Measurements from ENCODE around the gene BOLA3.
"Not testable (repeated sequence)": the region's sequence is repeated elsewhere in the genome, so short reads cannot be mapped to it uniquely, and the experiment has no call there.

Gene BOLA3, protein sequence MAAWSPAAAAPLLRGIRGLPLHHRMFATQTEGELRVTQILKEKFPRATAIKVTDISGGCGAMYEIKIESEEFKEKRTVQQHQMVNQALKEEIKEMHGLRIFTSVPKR

DNA sequence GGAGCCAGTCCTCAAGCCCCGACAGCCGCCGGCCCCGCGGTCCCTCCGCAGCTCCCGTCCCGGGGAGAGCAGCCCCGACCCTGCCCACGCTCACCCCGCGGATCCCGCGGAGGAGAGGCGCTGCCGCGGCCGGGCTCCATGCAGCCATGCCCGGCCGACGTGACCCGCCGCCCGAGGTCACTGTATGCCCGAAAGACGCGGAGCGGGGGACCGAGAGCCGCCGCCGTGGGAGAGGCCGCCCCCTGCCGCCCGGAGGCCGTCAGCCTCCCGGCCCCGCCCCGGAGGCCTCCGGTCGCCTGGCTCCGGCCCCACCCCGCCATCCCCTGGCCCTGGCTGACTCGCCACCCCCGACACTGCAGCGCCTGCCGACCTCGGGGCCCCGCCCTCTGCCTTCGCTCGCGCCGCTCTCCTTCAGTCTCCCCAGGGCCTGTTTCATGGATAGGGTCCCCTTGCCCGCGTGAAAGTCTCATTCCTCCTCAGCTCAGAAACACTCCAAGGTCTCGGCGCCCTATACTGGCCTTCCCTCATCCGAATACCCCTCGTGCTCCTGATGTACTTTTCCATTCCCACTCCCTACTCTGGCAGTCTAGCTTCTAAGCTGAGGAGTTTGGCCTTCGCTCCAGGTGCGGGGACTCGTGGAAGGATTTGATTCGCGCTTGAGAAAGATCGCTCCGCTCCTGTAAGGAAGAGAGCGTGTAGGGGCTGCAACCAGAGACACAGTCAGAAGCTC lies at the start of gene BOLA3:
Gene BOLA3, minus strand, starts transcription at position 186 of the 730 bp plus-strand sequence. Its CDS starts 38 bp downstream, at position 148.
- no peak for DNase-seq (ENCODE audit: low read depth)

DNA sequence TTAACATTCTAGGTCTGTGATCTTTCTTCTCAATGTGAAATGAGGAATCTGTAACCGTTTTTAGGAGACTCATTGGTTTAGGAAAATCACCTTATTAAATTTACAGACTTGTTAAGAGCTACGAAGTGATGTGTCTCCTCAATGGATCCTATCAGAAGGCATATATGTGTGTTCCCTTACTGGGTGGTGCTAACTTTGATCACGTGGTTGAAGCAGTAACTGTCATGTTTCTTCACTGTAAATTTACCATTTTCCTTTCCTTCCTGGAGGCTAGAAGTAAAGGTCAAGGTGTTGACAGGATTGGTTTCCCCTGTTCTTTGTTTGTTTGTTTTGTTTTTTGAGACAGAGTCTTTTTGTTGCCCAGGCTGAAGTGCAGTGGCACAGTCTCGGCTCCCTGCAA lies 49.3 kb upstream of the BOLA3 start:
- no peak for DNase-seq (ENCODE audit: low read depth)

DNA sequence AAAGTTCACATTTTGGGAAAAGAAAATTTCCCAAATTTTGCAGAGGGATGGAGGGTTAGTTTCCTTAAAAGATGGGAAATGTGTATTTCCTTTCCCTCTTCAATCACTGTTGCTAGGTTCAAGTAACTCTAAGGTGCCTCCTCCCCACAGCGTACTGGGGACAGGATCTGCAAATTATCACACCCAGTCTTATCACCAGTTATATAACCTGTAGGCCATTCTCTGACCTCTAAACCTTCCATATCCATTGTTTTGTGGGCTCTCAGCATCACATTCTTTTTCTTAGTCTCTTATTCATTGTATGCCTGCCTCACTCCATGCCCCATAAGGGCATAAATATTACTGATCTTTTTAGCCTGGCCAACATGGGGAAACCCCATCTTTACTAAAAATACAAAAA lies 47.1 kb upstream of the BOLA3 start:
- no peak for DNase-seq (ENCODE audit: low read depth)

DNA sequence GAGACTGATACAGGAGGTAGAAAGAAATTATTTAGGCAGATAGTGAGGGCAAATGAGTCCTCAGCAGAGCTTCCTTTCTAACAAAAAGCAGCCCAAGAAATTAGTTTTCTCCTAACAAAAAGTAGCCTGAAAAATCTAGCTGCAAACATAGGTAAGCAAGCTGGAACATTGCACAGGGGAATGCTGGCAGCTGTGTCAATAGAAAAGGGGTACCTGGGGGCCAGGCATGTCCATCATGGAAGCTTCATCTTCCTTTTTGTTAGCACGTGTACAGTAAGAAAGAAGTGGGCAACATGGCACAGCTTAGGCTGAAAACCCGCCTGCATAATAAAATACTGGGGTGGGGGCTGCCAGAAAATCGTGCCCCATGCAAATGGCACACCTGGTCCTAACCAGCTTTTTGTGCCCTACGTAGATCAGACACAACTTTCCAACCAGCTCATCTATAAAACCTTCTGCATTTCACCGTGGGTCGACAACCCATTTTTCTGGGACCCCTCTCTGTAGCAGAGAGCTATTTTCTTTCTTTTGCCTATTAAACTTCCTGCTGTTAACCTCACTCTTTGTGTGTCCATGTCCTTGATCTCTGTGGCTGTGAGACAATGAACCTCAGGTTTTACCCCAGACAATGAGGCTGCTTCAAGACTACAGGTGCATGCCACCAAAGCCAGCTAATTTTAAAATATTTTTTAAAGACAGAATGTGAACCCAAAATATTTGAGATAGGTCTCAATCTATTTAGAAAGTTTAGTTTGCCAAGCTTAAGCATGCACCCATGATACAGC lies 44.1 kb upstream of the BOLA3 start:
- DNase-seq (ENCODE audit: low read depth) = no peak

DNA sequence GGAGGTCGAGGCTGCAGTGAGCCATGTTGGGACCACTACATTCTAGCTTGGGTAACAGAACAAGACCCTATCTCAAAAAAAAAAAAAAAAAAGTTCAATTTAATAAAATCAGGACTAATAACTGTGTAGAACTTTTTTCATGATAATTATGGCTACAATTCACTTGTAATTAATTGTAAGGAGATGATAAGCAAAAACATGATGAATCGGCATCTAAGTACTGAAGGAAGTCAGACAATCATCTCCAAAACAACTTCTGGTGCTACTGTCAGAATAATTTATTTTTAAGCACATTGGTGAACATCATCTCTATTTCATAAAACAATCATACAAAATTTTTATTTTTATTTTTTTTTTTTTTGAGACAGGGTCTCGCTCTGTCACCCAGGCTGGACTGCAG lies 41.0 kb upstream of the BOLA3 start:
- no peak for DNase-seq (ENCODE audit: low read depth)

DNA sequence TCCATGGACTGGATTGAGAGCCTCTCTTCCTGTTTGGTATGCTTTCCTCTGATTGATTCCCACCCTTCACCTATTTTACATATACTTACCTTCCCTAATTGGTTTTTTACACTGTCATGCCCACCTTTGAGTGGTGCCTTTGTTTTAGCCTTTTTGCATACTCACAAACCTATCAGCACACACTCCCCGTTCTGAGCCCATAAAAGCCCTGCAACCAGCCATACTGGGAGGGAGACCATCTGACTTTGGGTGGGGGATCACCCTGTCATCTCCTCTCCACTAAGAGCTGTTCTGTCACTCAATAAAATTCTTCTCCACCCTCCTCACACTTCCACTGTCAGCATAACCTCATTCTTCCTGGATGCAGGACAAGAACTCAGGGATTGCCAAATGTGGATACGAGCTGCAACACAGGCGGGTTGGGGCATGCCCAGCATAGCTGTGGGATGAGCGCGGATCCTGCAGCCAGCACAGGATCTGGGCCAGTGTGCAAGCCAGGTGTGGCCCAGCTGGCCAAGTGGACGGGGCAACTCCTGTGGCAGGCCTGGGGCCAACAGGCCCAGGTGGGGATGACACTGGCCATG lies 40.4 kb upstream of the BOLA3 start:
- no peak for DNase-seq (ENCODE audit: low read depth)

DNA sequence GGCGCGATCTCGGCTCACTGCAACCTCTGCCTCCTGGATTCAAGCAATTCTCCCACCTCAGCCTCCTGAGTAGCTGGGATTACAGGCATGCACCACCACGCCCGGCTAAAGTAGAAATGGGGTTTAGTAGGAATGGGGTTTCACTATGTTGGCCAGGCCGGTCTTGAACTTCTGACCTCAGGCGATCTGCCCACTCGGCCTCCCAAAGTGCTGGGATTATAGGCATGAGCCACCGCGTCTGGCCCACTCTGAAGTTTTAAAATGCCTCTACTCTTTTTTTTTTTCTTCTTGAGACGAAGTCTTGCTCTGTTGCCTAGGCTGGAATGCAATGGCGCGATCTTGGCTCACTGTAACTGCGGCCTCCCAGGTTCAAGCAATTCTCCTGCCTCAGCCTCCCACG lies 39.0 kb upstream of the BOLA3 start:
- DNase-seq (ENCODE audit: low read depth) = not testable (repeated sequence)

DNA sequence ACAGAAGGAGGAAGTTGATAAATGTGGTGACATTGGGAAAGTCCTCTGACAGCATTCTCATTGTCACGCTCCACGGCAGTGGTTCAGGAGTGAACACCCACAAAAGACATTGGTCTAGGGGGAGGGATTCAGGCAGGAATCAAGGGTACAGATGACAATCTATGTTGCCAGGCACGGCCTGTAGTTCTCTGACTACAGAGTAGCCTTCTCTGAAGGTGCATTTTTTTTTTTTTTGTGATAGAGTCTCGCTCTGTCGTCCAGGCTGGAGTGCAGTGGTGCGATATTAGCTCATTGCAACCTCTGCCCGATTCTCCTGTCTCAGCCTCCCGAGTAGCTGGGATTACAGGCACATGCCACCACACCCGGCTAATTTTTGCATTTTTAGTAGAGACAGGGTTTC lies 38.3 kb upstream of the BOLA3 start:
- no peak for DNase-seq (ENCODE audit: low read depth)

DNA sequence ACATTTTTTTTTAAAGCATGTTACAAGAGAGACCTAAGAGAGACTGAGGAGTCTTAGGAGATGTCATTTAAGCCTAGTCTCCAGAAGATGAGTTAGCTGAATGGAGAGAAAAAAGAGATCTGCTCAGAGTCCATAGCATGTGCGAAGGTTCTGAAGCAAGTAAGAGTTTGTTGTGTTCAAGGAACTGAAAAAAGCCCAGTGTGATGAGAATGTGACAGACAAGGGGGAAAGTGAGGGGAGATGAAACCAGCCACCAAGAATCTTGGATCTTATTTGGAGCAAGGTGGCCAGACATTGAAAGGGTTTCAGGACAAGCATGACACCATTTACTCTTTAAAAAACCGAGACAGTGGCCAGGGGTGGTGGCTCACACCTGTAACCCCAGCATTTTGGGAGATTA lies 36.2 kb upstream of the BOLA3 start:
- no peak for DNase-seq (ENCODE audit: low read depth)

DNA sequence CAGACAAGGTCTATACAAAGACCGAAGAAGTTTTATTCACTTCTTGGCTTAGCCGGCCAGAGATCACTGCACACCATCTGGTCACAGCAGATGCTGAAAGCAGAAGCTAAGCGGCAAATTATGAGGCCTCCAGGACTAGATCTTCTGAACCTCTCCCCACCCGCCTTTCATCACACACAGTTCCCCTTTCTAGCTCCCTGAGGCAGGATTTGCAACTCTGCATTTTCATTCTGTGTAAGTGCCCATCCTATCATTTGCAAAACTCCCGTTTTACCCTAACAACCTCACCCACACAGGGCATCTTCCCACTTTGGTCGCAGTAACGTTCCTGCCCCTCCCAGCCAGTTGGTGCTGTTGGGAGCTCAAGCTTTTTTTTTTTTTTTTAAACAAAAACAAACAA lies 34.0 kb upstream of the BOLA3 start:
- no peak for DNase-seq (ENCODE audit: low read depth)

DNA sequence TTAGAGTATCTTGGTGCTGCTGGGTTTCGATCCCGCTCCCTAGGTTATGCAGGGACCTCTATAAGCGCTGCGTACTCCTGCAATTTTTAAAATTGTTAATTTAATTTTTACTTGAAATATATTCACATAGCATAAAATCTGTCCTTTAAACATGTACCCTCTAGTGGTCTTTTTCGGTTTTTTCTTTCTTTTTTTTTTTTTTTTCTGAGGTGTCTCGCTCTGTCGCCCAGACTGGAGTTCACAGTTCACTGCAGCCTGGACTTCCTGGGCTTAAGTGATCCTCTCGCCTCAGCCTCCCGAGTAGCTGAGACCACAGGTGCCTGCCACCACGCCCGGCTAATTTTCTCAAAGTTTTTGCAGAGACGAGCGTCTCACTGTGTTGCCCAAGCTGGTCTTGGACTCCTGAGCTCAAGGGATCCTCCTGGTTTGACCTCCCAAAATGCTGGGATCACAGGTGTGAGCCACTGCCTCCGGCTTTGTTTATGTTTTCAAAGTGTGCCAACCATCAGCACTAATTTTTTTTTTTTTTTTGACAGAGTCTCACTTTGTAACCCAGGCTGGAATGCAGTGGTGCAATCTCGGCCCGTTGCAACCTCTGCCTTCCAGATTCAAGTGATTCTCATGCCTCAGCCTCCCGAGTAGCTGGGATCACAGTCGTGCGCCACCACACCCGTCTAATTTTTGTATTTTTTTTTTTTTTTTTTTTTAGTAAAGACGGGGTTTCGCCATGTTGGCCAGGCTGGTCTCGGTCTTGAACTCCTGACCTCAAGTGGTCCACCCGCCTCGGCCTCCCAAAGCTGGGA lies 31.6 kb upstream of the BOLA3 start:
- no peak for DNase-seq (ENCODE audit: low read depth)

DNA sequence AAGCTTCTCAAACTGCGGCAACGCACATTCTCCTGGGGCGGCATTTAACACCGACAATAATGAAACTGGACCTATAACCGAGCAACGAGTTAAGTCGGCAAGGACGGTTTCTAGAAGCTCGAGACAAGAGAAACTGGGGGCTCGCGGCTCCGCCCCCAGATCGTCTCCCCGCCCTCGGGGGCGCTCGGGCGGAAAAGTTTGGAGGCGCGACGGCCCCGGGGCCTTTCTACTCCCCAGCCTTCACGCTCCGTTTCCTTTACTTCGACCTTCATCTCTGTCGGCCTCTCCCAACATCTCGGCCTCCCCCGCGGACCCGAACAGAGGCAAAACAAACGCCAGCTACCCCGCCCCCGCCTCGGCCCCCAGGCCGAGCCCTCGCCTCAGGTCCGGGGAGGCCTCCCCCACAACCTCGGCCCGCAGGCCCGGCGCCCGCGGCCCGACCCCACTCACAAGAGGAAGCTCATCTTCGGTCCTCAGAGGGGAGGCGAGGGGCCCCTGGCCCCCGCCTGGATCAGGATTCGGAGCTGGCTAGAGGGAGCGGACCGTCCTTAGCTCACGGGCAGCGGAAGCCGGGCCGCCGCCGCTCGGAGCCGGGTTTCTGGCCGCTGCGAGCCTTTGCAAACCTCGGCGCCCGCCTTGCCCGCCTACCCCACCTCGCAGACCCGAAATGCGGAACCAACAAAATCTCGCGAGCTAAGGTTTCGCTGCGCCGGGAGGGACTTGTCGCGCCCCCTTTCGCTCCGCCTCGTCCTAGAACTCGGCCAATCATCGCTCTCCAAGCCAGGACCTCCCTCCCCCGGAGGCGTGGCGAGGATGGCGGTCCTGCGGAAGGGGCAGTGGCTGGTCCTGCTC lies 30.7 kb upstream of the BOLA3 start, which contains the start of gene MOB1A:
Gene MOB1A, minus strand, starts transcription at position 669 of the 852 bp plus-strand sequence. Its CDS starts 205 bp downstream, at position 464.
- DNase-seq (ENCODE audit: low read depth) = peak; percentile 92

DNA sequence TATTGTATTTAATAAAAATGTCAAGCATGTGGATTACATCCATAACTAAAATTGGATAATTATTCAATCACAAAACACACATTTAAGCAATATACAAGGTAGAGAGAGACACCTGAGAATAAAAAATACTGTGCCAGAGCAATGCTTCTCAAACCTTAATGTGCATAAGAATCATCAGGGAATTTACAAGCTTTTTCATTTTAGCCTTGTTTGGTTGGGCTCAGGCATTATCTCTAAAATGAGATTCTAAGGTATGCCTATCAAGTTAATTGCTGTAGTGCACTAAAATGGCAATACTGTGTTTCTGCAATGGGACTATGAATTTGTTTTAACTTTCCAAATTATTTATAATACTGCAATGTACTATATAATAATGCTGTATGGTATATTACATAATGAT lies 30.0 kb upstream of the BOLA3 start:
- DNase-seq (ENCODE audit: low read depth) = no peak

DNA sequence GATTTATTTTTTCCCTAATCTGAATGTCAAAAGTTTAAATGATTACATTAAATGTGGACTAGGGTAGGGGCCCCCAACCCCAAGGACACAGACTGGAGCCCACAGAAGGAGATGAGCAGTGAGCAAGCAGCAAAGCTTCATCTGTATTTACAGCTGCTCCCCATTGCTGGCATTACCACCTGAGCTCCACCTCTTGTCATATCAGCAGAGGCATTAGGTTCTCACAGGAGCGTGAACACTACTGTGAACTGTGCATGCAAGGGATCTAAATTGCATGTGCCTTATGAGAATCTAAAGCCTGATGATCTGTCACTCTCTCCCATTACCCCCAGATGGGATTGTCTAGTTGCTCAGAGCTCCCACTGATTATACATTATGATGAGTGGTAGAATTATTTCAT lies 27.2 kb upstream of the BOLA3 start:
- DNase-seq (ENCODE audit: low read depth) = no peak

DNA sequence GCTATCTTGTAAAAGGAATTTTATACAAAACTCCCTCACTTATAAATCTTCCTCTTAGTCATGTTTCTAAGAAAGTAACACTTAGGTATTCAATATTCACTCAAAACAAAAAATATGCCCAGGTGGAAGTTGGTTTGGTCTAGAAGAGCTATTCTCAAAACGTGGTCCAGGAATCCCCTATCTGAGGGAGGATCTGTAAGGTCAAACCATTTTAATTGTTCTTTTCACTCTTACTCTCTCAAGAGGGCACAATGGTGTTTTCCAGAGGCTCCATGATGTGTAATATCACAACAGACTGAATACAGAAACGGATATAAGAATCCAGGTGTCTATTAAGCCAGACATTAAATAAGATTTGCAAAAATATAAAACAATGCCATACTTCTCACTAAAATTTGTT lies 21.0 kb upstream of the BOLA3 start:
- DNase-seq (ENCODE audit: low read depth) = no peak

DNA sequence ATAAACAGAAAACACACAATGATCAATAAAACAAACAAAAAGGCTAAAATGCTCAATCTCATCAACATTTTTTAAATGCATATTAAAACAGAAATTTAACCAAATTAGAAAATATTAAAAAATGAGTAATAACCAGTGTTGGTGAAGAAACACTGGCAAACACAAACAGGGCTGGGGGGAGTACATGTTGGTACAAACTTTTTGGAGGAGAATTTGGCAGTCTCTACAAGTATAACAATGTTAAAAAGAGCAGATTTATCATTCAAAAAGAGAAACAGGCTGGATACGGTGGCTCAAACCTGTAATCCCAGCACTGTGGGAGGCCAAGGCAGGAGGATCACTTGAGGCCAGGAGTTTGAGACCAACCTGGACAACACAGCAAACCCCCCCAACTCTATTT lies 17.0 kb upstream of the BOLA3 start:
- DNase-seq (ENCODE audit: low read depth) = no peak

DNA sequence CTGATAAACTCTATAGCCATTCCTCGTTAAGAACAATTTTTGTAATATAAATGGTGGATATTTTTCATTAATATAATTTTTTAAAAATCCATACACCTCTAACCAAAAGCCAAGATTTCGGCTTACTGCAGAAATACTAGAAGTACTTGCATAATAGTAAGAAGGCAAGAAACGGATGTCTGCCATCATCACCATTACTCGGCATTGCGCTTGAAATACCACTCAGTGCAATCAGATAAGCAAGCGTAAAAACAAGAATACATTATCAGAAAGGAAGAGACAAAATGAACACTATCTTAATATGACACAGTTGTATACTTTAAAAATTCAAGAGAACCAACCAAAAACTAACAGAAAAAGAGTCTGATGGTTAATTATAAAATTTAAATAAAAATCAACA lies 15.2 kb upstream of the BOLA3 start:
- no peak for DNase-seq (ENCODE audit: low read depth)

DNA sequence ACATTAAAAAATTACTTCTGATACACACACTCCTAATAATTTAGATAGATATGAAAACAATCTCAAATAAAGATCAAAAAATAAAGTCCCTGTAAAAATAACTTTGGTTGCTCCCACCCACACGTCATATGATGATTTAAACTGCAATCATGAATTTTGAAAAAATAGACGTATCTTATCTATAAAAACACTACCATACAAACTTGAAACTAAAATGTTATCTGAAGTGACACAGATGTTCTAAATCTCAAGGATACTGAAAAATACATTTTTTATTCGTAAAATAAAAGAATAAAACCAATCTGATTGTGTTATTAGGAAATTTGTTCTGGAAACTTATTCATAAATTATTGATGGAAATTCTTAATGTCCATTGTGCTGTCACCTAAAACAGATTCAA lies 8.1 kb upstream of the BOLA3 start:
- DNase-seq (ENCODE audit: low read depth) = no peak

DNA sequence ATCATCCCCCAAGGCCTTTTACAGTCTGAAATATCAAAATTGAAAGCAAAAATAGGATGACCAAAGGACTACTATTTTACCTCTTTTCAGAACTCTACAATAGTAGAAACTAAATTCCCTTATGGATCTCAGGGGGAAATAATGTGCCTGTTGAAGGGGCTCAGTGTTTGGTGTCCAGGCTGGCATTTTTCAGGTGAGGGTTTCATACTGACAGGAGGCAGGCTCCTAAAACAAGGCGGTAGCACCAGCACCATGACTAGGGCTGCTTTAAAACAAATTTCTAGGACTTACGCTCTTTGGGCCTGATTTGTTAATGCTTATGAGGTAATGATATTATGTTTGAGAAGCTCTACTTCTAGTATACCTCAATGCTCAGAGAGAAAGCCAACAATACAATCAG lies 5.2 kb upstream of the BOLA3 start:
- DNase-seq (ENCODE audit: low read depth) = no peak

DNA sequence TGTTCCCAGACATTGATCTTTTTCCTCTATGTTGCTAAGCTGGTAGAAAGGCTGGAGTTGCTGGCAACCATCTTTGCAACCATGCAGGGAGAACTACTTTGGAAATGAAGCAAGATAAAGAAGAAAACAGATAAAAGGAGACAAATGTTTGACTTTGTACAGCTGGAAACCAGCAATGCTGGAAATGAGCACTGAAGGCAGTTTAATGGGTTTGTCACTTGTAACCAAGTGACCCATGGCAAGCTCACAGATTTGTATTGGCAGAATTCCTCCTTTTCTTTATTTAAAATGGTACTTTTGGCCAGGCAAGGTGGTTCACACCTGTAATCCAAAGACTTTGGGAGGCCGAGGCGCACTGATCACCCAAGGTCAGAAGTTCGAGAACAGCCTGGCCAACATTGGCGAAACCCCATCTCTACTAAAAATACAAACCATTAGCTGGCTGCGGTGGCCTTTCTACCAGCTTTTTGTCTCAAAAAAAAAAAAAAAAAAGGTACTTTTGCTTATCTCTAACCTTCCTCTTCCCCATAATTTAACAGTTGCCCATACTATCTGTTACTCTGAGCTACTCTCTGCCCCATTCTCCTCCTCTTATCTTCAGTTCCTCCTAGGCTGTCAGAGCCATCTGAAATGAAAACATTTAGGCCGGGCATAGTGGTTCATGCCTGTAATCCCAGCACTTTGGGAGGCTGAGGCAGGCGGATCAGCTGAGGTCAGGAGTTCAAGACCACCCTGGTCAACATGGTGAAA lies 2.0 kb upstream of the BOLA3 start:
- DNase-seq (ENCODE audit: low read depth) = no peak

DNA sequence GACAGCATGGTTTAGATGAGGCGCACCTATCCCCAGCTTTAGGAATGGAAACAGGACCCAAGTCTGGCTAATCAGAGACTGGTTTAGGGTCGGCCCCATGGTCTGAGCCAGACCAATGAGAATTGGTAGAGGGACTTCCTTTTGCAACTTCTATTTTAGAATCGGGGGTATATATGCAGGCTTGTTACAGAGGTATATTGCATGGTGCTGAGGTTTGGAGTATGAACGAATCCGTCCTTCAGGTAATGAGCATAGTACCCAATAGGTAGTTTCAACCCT lies 1.5 kb upstream of the BOLA3 start:
- no peak for DNase-seq (ENCODE audit: low read depth)

Data from non-pigmented ciliary epithelial cell (primary cell).